ENCODE results near the gene BCO1. TPM values are rescaled to one million over a fixed set of nuclear protein-coding genes. Genes with fewer than 3 reads are reported as not detected.

BCO1 gene, protein sequence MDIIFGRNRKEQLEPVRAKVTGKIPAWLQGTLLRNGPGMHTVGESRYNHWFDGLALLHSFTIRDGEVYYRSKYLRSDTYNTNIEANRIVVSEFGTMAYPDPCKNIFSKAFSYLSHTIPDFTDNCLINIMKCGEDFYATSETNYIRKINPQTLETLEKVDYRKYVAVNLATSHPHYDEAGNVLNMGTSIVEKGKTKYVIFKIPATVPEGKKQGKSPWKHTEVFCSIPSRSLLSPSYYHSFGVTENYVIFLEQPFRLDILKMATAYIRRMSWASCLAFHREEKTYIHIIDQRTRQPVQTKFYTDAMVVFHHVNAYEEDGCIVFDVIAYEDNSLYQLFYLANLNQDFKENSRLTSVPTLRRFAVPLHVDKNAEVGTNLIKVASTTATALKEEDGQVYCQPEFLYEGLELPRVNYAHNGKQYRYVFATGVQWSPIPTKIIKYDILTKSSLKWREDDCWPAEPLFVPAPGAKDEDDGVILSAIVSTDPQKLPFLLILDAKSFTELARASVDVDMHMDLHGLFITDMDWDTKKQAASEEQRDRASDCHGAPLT
- total RNA-seq (2012; rRNA removed), result not detected in 2 replicates
- polyA plus RNA-seq (2012; rRNA removed), result not detected in 2 replicates
- not detected in 2 replicates for polyA plus RNA-seq (2012; cell fraction: cytosol; rRNA removed)
- polyA plus RNA-seq (2012; cell fraction: nucleus; rRNA removed; ENCODE audit: low replicate concordance), result not detected in 2 replicates
- Bru-seq, nascent RNA, result percentile 9 among the genes with signal in this experiment
- percentile 11 among the genes with signal in this experiment for BruChase-seq, experiment 1, labeled RNA remaining after a 6-hour chase
- BruChase-seq, experiment 2, labeled RNA remaining after a 2-hour chase, result not detected
- long read RNA-seq, result 0 reads

DNA sequence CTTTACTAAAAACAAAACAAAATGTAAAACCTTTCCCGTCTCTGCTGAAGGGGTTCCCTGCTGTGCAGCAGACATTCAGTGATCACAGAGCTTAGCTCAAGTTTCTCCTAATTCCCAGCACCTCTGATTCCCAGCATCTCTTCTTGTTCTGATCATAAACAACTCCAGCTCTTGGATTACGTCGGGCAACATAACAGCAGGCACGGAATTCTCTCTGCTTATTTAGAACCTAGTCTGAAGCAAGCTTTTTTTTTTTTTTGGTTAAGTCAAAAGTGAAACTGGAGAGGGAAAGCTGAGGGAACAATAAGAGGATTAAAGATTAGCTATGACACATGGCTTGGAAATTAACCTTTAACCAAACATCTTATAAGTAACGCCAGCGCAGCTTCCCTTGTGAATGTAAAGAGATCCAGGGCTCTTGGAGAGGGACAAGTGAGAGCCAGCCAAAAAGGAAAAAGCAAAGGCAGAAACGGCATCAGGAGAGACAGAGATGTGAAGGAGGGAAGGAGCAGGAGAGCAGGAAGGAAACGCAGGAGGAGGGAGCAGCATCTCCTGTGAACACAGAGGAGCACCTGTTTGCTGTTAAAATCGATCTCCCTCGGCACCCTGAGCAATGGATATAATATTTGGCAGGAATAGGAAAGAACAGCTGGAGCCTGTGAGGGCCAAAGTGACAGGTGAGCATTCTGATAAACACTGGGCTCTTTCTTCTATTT is at the start of gene BCO1:
Gene BCO1 (plus strand): TSS at position 394 of the 716 bp plus-strand sequence. CDS start 220 bp downstream, at position 614.
- no peak within 1 kb of the TSS for H3K4ac ChIP-seq (ENCODE audit: low read depth, low read length)
- no peaks in the 10 kb centered on the region for H3K9me1 ChIP-seq (ENCODE audit: insufficient read depth, low read length)
- H2AFZ ChIP-seq (replicated peaks; ENCODE audit: low read length, poor library complexity), result peak within 1 kb of the TSS; percentile 72
- H3K27ac ChIP-seq (ENCODE audit: insufficient read depth, low read length), result peak within 1 kb of the TSS; percentile 71; the same call in 1 of the 2 replicates
- dilution Hi-C loops (cut with HindIII; ENCODE audit: low sequenced_read_pairs, unreplicated experiment), result no loop called here
- H3K14ac ChIP-seq (replicated peaks; ENCODE audit: low read depth, low read length), result no peak within 1 kb of the TSS
- 6% methylated on average over 3 of the region's 10 CpGs; no CpG with 5 or more reads in 1 of the 2 experiments for WGBS, 2 experiments (ENCODE audit: extremely low coverage in 2 of 2, insufficient read length in 1 of 2)
- no peak within 1 kb of the TSS for H2BK120ac ChIP-seq (ENCODE audit: low read depth, low read length)
- H4K5ac ChIP-seq (ENCODE audit: low read depth, low read length), result no peak within 1 kb of the TSS
- intact Hi-C loops (cut with micrococcal nuclease), result loop anchor here (10.0 kb wide), 1 partner anchor 76 kb away; the partner anchor contains the start of gene GAN
- no peaks in the 10 kb centered on the region for H3K4me1 ChIP-seq (ENCODE audit: control insufficient read depth, insufficient read depth, low read length)
- H3K23ac ChIP-seq (ENCODE audit: low read depth, low read length), result no peak within 1 kb of the TSS
- H2BK15ac ChIP-seq (ENCODE audit: low read depth, low read length), result no peak within 1 kb of the TSS
- BruUV-seq (replicated peaks), result no TSS peak
- peak within 1 kb of the TSS; percentile 43 for H3K4me3 ChIP-seq (ENCODE audit: insufficient read depth, low read depth, low read length)
- no peak within 1 kb of the TSS for H3K18ac ChIP-seq (ENCODE audit: low read depth, low read length)
- no peaks in the 10 kb centered on the region; the same call in 1 of the 2 replicates for H3K27me3 ChIP-seq (ENCODE audit: control insufficient read depth, insufficient read depth, low read length)
- H3K9me3 ChIP-seq (ENCODE audit: control insufficient read depth, insufficient read depth, low read length), result no peaks in the 10 kb centered on the region
- no peak within 1 kb of the TSS for H2AK9ac ChIP-seq (replicated peaks; ENCODE audit: low read depth, low read length, poor library complexity)
- ChIA-PET POLR2A (ENCODE audit: unreplicated experiment) (no interaction called here), CTCF (interaction anchor here (0.6 kb wide), 1 partner anchor 857 kb away, joined by 3 read pairs; no protein-coding TSS in a partner anchor)
- peak within 1 kb of the TSS in 1 of 2 experiments; percentile 11; a peak in 1 of 4 replicates for H4K8ac ChIP-seq (ENCODE audit: low read depth in 2 of 2, low read length in 2 of 2)
- H3K79me1 ChIP-seq (ENCODE audit: low read depth in 1 of 2, low read length in 2 of 2), result no peaks in the 10 kb centered on the region
- in situ Hi-C loops (cut with MboI; ENCODE audit: low sequenced_read_pairs), result no loop called here
- no peak within 1 kb of the TSS for H2BK5ac ChIP-seq (ENCODE audit: low read depth, low read length, poor library complexity, severe bottlenecking)
- no peaks in the 10 kb centered on the region for H4K20me1 ChIP-seq (ENCODE audit: insufficient read depth, low read length)
- H2BK20ac ChIP-seq (ENCODE audit: low read depth, low read length), result no peak within 1 kb of the TSS
- ATAC-seq (ENCODE audit: low read depth) (peak; percentile 80), DNase-seq (peak; percentile 66)
- H3K36me3 ChIP-seq (ENCODE audit: control insufficient read depth, insufficient read depth, low read length), result no peaks in the 10 kb centered on the region
- H4K91ac ChIP-seq (ENCODE audit: insufficient read depth, low read depth, low read length), result no peak within 1 kb of the TSS
- 0 out of 2 replicates have a peak within 1 kb of the TSS, but pooled peaks have one; percentile 17 for H3K56ac ChIP-seq (ENCODE audit: extremely low read depth, insufficient read depth, low read length)
- TF ChIP-seq CHD1 (IDR thresholded peaks at IDR 0.05; ENCODE audit: low read depth, low read length) (no peak), MAFK (IDR thresholded peaks at IDR 0.05; ENCODE audit: low read depth, low read length) (no peak), POLR2A (IDR thresholded peaks at IDR 0.05; ENCODE audit: low read depth, low read length) (no peak), FOS (IDR thresholded peaks at IDR 0.05; ENCODE audit: low read depth, low read length) (no peak), RFX5 (IDR thresholded peaks at IDR 0.05; ENCODE audit: low read depth, low read length) (no peak), RAD21 (IDR thresholded peaks at IDR 0.05; ENCODE audit: low read length) (no peak), ELK1 (IDR thresholded peaks at IDR 0.05; ENCODE audit: borderline replicate concordance, low read depth, low read length) (no peak), MXI1 (IDR thresholded peaks at IDR 0.05; ENCODE audit: borderline replicate concordance, low read depth, low read length) (no peak), NFE2L2 (IDR thresholded peaks at IDR 0.05; ENCODE audit: low read depth, low read length) (no peak), CTCF (conservative IDR thresholded peaks at IDR 0.05; ENCODE audit: low read depth, low read length) (no peak), BHLHE40 (IDR thresholded peaks at IDR 0.05; ENCODE audit: low read depth, low read length) (no peak)
- peak within 1 kb of the TSS; percentile 63 for H3K4me2 ChIP-seq (ENCODE audit: low read depth, low read length)
- no peak within 1 kb of the TSS for H2AK5ac ChIP-seq (ENCODE audit: low read depth, low read length)
- peak within 1 kb of the TSS; percentile 49 for H3K9ac ChIP-seq (ENCODE audit: low read depth, low read length)

All from IMR-90 (cell line).